ENCODE measurements around the gene AIFM1. TPM values are rescaled to one million over a fixed set of nuclear protein-coding genes. Genes with fewer than 3 reads are reported as not detected.

Gene AIFM1
- 11.6 and 16.4 TPM in 2 replicates for total RNA-seq

DNA sequence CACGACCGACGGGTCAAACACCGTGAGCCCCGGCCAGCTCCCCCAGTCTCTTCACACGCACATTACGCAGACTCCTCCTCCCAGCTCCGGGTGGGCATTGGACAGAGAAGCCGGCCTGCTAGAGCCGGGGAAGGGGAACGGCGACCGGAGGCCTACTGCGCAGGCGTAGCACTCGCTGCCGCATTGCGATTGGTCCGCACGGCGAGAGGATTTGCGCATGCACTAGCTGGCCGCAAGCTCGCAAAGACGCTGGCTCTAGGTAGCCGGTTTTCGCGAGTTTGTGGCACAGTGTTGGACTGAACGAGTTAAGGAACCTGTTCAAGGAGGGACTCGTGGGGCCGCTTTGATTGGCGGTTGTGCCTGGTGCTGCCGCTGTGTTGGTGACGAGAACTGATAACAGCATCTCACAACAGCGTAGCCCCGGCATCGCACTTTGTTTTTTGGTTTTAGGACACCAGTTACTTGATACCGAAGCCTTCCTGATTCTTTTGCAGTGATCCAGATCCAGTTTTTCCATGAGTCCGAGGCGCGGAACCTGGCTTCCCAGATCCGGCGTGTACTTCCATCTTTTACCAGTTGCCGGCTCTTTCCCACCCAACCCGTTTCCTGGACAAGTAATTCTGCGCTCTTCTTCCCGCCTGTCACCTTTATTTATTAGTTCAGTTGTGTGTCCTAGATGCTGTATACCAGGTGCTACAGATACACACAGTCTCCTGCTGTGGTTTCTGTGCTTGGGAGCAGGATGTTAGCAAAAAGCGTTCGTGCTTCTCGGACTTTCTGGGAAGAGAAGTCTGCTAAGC, at the start of gene AIFM1:
Gene AIFM1 (minus strand): TSS at position 139 of the 800 bp plus-strand sequence. CDS start 185 bp downstream, outside the sequence.
- DNase-seq (ENCODE audit: low read depth in 2 of 2): peak; percentile 90 to 96

DNA sequence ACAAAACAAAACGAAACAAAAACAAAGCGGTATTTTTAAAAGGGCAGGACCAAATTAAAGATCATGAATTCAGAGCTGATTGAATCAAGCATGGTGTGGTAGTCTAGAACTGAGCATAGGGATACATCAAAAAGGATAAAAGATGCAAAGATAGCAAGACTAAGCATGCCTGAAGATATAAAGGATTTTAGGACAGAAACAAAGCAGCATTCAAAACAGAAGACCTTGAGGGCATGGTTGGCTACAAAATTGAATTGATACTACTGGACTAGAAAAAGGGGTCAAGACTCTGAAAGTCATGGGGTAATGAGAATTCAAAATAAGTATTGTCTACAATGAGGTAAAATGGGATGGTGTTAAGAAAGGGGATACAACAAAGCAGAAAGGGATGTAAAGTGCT, 47.7 kb upstream of the AIFM1 start:
- DNase-seq (ENCODE audit: low read depth in 2 of 2): no peak

DNA sequence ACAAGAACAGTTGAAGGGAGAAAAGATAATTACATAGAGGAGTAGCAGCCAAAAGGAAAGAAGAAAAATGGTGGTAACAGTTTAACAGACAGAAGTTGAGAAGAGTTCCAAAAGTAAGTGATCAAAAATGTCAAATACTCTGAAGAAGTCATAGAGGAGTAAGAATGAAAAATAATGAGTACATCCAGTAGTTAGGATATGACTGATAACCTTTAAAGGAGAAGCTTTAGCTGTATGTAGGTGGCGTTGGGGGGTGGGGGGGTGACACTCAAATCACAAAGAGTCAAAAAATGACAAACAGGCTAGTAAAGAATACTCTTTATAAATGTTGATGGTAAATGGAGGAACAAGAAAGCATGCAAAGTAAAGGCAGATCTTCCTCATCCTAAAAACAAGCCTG, 46.7 kb upstream of the AIFM1 start:
- DNase-seq (ENCODE audit: low read depth in 2 of 2): no peak

DNA sequence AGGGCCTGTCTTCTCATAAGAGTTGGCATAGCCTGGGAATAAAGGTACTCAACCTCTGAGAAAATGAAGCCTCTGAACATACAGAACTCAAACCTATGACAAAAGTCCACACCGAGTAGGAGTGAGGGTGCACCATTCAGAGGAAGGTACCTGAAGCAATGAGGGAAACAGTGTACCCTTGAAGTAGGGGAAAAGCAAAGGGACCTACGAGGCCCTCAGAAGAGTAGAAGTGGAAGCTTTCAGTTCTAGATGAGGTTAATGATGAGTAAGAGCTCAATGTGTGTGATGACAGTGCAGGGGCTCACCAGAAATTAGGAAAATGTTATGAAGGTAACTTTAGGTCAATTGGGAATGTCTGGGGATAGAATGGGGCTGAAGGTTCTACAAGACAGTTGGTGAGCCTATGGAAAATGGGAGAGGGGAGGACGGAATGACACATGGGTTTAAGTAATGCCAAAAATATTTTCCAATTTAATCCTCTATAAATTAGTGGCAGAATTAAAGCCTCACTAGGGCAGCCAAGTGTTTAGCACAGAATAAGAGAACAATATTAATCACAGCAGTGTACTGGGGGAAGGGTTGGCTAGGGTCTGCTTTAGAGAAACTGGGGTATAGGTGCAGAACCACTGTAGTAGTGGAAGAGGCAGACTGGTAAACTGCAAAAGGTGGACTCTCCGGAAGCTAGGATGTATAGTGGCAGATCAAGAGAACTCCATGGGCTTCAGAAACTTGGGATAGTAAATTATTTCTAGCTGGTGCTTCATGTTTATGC, 46.0 kb upstream of the AIFM1 start:
- no peak for DNase-seq (ENCODE audit: low read depth in 2 of 2)

GRCh38 chrX:130204647-130205046, 39.0 kb upstream of the AIFM1 start:
- no peak for DNase-seq (ENCODE audit: low read depth in 2 of 2)

GRCh38 chrX:130197464-130197863, 31.8 kb upstream of the AIFM1 start:
- DNase-seq (ENCODE audit: low read depth in 2 of 2): no peak

GRCh38 chrX:130196466-130196865, 30.8 kb upstream of the AIFM1 start:
- DNase-seq (ENCODE audit: low read depth in 2 of 2): no peak

DNA sequence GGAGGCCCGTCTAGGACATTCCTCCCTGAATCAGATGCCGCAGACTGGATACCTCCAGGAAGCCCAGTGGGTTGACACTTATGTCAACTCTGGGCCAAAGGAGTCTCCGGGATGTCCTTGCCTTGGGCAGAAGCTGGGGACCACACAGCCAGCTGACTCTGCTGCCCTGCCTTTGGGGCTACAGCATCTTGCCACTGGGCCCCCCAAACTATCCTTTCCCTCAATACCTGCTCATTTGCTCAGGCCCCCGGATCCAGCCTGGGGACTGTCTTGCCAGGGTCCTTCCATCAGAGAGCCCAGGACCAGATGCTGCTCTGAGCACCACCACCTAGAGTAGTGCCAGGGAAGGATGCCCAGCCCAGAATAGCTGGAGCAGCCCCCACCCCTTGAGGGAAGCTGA, 25.2 kb upstream of the AIFM1 start:
- DNase-seq (ENCODE audit: low read depth in 2 of 2): no peak

DNA sequence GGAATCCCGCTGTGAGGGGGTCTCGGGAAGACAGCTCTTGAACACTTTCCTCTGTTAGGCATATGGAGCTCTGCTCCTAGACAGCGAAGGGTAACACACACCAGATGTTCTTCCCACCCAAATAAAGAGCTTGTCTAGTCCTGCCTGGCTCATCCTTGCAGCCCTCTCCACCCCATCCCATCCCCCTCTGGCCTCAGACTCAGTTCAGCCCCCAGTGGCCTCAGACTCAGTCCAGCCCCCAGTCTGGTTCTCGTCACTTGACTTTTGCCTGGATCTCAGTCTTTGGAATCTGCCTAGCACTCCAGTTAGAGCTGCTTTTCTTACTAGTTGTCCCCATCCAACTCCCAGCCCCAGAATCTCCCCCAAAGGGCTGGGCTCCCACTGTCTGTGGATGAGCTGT, 21.0 kb upstream of the AIFM1 start:
- no peak for DNase-seq (ENCODE audit: low read depth in 2 of 2)

DNA sequence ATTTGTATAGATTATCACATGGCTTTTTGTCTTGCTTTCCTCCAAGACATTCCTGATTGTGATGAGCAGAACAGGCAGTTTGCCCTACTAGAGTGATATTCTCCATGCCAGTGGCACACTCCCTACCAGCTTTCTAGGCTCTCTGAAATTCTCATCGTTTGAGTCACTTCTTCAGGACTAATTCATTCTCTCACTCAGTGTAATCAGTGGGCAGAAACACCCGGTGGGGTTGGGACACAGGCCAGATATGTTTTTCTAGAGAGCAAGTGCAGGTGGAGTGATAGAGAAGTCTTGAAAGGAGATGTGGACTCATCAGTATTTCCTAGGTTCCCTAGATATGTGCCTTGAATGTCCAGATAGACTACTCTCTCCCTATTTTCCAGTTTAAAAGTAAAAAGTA, 19.2 kb upstream of the AIFM1 start:
- no peak for DNase-seq (ENCODE audit: low read depth in 2 of 2)

- no peak for DNase-seq (ENCODE audit: low read depth in 2 of 2)
Observed at GRCh38 chrX:130184168-130184567, 18.5 kb upstream of the AIFM1 start.

DNA sequence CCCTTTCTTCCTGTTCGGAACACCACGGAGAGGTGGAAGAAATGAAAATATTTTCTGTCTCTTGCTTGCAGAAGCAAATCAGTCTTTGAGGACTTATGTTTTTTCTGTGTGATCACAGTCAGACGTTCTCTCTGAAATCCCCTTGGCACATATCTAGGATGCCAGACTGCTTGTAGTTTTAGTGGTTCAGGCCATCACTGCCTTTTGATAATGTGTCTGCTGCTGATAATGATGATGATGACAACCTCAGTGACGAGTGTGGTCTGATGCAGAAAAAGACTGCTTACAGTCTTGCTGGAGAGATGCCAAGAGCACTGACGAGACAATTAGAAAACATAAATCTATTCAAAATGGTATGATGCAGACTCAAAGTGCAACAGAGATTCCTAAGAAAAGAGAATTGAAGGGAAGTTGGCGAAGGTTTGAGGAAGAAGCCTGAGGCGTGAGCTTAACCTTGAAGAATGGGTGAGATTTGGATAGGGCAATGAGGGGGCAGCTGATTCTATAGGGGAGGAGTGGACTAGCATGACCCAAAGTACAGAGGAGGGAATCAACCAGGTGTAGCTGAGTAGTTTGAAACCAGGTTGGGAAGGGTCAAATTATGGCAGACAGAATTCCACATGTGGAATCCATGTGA, 14.1 kb upstream of the AIFM1 start:
- peak in 1 of 2 donors; percentile 44 for DNase-seq (ENCODE audit: low read depth in 2 of 2)

GRCh38 chrX:130179170-130179569, 13.5 kb upstream of the AIFM1 start:
- no peak for DNase-seq (ENCODE audit: low read depth in 2 of 2)

DNA sequence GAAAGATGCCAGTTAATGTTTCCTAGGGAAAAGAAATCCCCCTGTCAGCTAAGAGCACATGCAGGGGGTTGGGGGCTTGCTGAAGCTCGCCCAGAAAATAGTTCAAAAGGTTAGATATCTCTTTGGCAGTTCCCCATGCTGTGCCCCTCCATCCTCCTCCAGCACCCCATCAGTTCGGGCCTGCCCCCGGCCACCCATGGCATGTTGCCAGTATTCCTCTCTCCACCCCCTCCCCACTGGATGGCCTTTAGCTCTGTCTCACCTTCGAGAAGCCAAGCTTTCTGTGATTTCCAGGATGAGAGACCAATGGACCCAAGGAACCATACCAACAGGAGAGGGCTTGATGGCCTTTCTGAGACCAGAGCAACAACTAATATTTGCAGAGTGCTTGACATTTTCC, 11.3 kb upstream of the AIFM1 start:
- no peak for DNase-seq (ENCODE audit: low read depth in 2 of 2)

- DNase-seq (ENCODE audit: low read depth in 2 of 2): no peak
Observed at GRCh38 chrX:130176354-130176776, 10.7 kb upstream of the AIFM1 start.

GRCh38 chrX:130174937-130175336, 9.3 kb upstream of the AIFM1 start:
- DNase-seq (ENCODE audit: low read depth in 2 of 2): no peak

DNA sequence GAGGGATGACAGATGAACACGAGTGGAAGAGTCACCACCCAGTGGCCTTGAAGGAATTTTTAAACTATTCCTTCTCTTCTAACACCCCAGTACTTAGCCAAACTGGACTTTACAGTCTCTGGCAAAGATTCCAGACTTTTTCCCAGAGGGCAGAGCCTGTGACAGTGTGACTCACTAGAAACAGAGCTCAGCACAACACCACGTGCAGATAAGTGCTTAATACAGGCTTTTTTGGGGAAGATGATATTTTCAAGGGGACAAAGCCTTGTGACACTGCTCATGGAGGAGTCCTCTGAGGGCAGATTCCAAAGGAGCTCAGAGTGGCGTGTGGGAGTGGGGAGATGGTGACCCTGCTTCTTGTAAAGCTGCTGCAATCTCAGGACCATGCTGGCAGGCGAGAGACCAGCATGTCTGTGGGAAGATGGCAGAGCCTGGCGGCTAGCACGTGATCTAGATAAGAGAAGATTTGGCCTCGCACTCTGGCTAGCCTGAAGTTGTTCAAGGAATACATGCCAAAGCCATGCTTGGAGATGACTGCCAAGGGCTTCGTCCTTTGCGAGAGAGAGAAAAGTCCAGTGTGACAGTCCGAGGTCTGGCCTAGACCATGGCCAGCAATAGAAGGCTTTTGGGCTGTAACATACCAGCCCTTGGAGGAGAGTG, 8.5 kb upstream of the AIFM1 start:
- DNase-seq (ENCODE audit: low read depth in 2 of 2): peak in 1 of 2 donors; percentile 58

- peak in 1 of 2 donors; percentile 54 for DNase-seq (ENCODE audit: low read depth in 2 of 2)
Observed at GRCh38 chrX:130173190-130173895, 7.7 kb upstream of the AIFM1 start.

- DNase-seq (ENCODE audit: low read depth in 2 of 2): no peak
Observed at GRCh38 chrX:130172127-130172845, 6.6 kb upstream of the AIFM1 start.

- no peak for DNase-seq (ENCODE audit: low read depth in 2 of 2)
Observed at GRCh38 chrX:130171446-130172126, 5.9 kb upstream of the AIFM1 start, which contains the start of gene RAB33A. RAB33A (plus strand) TSS chrX:130171962; CDS start chrX:130172063, 101 bp downstream.
